ENCODE data around the gene CCT6A. TPM values are rescaled to one million over a fixed set of nuclear protein-coding genes. Genes with fewer than 3 reads are reported as not detected.
A peak's percentile ranks its signal among the peaks of the same experiment; 100 is the strongest.
"Not testable (repeated sequence)": the region's sequence is repeated elsewhere in the genome, so short reads cannot be mapped to it uniquely, and the experiment has no call there.

Gene CCT6A
- polyA plus RNA-seq, 10 donors, result 122 to 172 (median 154) TPM

- no peak for DNase-seq
These were observed 3.3 kb upstream of the CCT6A start for GRCh38 chr7:56048245-56048644.

DNA sequence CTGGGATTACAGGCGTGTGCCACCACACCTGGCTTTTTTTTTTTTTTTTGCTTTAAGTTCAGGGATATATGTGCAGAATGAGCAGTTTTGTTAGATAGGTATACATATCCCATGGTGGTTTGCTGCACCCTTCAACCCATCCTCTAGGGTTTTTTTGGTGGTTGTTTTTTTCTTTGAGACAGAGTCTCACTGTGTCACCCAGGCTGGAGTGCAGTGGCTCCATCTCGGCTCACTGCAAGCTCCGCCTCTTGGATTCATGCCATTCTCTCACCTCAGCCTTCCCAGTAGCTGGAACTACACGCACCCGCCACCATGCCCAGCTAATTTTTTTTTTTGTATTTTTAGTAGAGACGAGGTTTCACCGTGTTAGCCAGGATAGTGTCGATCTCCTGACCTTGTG, 2.8 kb upstream of the CCT6A start:
- DNase-seq, result not testable (repeated sequence)

- DNase-seq, result no peak
These were observed 569 bp upstream of the CCT6A start for GRCh38 chr7:56051053-56051338.

DNA sequence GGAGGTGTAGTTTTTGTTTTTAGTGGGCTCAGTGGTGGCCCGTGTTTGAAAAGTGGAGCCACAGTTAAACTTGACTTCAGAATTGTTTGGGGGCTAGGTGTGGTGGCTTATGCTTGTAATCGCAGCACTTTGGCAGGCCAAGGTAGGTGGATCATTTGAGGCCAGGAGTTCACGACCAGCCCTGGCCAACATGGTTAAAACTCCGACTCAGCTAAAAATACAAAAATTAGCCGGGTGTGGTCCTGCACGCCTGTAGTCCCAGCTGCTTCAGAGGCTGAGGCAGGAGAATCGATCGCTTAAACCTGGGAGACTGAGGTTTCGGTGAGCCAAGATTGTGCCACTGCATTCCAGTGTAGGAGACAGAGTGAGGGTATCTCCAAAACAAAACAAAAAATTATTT, 1.8 kb downstream of the CCT6A start:
- no peak for DNase-seq

- DNase-seq, result no peak
These were observed 2.4 kb downstream of the CCT6A start for GRCh38 chr7:56053993-56054392.

DNA sequence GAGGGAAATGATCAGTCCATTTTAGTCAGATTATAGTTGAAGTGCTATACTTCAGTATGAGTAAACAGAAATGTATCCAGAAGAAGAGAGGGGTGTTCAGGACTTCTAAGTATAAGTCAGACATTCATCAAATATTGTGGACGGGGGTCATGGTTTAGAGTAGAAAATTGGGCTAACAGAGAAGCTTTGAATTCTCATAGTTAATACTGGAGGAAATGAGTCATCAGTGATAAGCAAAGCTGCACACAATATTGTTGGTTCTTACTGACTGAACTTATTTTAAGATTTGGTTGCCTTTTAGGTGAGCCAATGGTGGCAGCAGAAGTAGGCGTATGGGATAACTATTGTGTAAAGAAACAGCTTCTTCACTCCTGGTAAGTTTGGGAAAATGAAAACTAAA, 10.8 kb downstream of the CCT6A start:
- no peak for DNase-seq

GRCh38 chr7:56063500-56063881, 11.9 kb downstream of the CCT6A start:
- DNase-seq, result no peak

DNA sequence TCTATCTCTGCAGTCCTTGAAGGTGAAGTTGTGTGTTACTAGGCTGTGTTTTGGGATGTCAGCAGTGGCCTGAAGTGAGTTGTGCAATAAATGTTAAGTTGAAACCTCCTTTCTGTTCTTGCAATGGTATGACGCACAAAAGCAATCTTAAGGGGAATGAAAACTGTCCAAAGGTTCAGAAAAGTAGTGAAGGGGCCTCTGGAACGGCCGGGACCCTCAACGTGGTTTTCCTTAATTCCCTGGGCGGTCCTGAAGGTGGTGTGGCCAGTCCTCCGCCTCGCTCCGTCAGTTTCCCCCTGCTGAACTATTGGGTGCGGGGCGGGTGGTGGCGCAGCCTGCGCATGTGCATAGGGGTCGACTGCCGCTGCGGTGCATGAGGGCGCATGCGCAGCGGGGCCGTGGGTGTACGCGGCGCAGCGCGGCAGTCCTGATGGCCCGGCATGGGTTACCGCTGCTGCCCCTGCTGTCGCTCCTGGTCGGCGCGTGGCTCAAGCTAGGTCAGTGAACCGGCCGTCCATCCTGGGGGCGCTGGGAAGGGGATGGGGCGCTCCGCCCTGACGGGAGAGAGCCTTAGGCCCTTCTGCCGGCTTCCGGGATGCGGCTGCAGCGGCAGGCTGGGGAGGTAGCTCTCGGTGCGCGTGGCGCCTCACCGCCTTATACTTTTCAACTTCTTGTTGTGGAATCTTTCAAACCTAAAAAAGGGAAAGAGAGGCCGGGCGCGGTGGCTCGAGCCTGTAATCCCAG, 12.5 kb downstream of the CCT6A start, which contains the start of gene SUMF2:
TSS of gene SUMF2 (plus strand) at position 405 of the 744 bp plus-strand sequence. CDS start at position 431, 26 bp downstream.
- DNase-seq, result peak; percentile 89 to 98 (median 96)

GRCh38 chr7:56066376-56066775, 14.8 kb downstream of the CCT6A start:
- not testable (repeated sequence) for DNase-seq

- peak; percentile 67 to 88 (median 82) for DNase-seq
These were observed 22.8 kb downstream of the CCT6A start for GRCh38 chr7:56074371-56074791.

DNA sequence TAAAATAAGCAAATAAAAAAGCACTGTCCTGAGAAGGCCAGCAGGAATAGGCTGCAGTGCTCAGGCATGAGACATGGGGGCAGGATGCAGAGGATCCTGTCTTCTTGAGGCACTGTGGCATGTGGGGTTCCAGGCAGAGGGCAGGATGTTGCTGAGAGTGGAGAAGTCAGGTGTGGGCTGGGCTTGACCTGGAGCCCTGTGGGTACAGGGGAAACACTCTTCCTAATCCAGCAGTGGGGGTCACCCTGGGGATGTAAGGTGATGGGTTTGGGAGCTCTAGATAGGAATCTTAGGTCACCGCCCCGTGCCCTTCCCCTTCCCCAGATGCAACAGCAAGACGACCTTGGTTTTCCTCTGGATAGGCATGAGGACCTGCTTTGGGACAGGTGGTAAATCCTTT, 26.1 kb downstream of the CCT6A start:
- no peak for DNase-seq

DNA sequence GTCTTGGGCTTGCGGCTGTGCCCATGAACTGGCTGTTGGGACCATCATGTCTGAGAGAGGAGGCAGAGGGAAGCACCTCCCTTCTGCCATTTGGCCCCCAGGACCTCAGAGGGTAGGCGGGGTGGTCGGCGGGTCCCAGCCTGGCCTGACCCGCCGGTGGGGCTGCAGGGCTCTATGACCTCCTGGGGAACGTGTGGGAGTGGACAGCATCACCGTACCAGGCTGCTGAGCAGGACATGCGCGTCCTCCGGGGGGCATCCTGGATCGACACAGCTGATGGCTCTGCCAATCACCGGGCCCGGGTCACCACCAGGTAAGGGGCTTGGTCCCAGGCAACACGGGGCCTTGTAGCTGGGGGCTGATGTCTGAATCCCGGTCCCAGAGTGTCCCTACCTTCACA, 26.6 kb downstream of the CCT6A start:
- DNase-seq, result no peak

DNA sequence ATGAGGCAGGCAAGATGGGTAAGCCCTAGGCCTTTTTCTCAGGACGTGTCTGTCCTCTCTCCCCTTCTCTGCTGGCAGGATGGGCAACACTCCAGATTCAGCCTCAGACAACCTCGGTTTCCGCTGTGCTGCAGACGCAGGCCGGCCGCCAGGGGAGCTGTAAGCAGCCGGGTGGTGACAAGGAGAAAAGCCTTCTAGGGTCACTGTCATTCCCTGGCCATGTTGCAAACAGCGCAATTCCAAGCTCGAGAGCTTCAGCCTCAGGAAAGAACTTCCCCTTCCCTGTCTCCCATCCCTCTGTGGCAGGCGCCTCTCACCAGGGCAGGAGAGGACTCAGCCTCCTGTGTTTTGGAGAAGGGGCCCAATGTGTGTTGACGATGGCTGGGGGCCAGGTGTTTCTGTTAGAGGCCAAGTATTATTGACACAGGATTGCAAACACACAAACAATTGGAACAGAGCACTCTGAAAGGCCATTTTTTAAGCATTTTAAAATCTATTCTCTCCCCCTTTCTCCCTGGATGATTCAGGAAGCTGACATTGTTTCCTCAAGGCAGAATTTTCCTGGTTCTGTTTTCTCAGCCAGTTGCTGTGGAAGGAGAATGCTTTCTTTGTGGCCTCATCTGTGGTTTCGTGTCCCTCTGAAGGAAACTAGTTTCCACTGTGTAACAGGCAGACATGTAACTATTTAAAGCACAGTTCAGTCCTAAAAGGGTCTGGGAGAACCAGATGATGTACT, 28.1 kb downstream of the CCT6A start:
- DNase-seq, result peak; percentile 33 to 72 (median 66)

DNA sequence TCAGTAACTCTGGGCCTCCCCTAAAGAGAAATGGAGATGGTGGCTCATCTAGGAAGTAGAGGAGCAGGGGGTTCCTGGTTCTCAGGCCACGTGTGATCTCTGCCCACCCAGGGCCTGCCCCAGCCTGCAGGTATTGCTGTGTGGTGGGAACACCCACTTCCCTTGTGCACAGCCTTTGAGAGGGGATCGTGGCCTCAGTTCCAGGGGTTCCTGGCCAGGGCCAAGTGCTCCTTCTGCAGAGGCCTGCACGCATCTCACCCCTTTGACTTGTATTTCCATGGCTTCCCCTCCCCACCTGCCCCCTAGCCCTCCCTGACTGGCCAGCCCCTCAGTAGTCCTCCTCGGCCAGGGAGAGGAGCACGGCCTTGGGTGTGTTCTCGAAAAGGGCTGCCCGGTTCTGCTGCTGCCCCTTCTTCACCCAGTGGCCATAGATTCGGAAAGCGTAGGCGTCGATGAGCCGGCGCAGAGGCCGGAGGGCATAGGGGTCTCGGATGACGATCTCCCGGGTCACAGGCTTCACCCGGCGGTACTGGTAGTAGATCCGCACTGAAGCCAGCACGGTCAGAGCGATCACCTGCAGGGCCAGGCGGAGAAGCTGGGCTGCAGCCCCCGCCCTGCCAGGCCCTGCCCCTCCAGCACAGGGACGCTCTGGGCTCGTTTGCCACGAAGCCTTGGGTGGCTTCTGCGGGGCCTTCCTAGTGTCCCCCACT, 29.3 kb downstream of the CCT6A start:
- DNase-seq, result not testable (repeated sequence)

- DNase-seq, result no peak
These were observed 30.2 kb downstream of the CCT6A start for GRCh38 chr7:56081626-56082340.

GRCh38 chr7:56083150-56083785, 31.7 kb downstream of the CCT6A start:
- DNase-seq, result peak in 2 of 3 donors; percentile 40 to 43

DNA sequence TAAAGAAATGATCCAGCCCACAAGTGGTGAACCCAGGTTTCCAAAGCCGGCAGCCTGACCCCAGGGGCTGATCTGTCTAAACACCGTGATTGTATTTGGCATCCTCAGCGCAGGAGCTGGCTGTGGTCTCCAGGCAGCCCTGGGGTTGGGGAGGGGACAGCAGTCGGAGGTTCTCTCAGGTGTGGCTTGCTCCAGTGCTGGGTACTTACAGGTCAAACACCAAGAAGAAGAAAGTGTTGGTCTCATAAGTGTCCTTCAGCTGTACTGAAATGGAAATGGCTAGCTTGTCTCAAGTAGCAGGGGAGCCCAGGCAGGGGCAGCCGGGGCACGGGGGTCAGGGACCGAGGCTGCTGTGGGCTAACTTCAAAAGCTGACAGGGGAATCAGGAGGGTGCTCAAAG, 35.2 kb downstream of the CCT6A start:
- DNase-seq, result no peak

GRCh38 chr7:56087445-56087844, 35.9 kb downstream of the CCT6A start:
- DNase-seq, result no peak

- DNase-seq, result peak; percentile 39 to 49 (median 49)
These were observed 40.0 kb downstream of the CCT6A start for GRCh38 chr7:56091591-56091990.

GRCh38 chr7:56092388-56092787, 40.8 kb downstream of the CCT6A start:
- DNase-seq, result not testable (repeated sequence)

DNA sequence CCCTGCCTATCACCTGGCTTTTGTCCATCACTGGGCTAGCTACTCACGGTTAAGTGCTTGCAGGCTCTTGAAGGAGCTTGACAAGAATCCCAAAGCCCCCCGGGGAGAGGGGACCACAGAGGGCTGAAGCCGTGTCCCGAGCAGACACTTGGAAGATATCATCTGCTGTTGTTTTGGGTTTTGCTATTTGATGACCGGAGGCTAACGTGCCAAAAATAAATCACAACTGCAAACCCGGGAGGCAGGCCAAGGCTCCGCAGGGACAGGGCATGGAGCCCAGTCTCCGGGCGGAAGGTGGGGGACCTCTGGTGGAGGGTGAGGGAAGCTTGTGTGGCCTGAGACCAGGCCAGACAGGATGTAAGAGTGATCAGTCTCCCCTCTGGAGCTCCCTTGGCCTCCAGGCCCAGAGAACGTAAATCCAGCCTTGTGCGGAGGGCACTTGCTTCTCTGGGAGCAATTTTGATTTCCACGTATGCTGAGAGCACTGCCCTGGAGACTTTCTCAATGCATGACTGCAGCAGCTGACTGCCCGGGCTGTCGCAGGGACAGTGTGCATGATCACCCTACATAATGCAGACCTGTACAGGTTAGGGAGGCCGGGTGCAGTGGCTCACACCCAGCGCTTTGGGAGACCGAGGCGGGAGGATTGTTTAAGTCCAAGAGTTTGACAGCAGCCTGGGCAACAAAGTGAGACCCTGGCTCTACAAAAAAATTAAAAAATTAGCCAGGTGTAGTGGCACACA, 41.4 kb downstream of the CCT6A start, which contains the start of gene PHKG1:
TSS of gene PHKG1 (minus strand) at position 164 of the 743 bp plus-strand sequence. CDS start 4,011 bp downstream, outside the sequence.
- peak; percentile 80 to 88 (median 88) for DNase-seq
